GM19193 (cell line): ENCODE results near the gene DNAH17.

ENCODE experiments used
- POLR2A ChIP-seq: IDR thresholded peaks from 4 replicates; pipeline ENCODE4 v1.6.1; 2011; ENCODE audit not compliant: insufficient read depth, insufficient read length; ENCODE audit errors: extremely low read depth

DNAH17 gene

DNA sequence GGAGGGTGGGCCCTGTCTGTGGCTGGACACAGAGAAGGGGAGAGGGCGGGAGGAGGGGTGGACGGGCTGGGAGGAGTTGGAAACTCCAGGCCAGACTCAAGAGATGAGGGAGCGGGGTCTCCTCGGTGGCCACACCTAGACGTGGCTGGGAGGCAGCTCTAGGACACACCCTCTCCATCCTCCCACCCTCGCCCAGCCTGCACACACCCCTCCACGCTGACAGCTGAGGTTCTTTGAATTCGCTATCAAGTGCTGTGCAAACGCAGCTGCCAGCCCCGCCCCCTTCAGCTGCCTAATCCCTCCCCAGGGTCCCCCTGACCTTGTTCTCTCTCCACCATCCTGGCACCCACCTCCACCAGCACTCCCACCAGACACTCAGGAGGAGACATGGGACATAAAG is 48.7 kb downstream of the DNAH17 start:
- no peak for TF ChIP-seq POLR2A

DNA sequence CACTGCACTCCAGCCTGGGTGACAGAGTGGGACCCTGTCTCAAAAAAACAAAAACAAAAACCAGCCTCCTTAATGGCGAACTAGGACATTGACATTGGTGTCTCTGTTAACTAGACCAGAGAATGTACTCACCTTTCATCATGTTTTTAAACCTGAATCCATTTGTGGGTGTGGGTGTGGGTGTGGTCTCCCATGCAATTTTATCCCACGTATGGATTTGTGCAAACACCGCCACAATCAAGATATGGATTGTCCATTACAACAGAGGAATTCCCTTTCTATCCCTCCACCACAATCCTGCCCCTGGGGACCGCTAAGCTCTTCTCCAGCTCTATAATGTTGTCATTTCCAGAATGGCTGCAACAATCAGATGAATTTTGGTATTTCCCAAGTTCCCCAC is 49.9 kb downstream of the DNAH17 start:
- TF ChIP-seq POLR2A = no peak

GRCh38 chr17:78526231-78527025 is 50.8 kb downstream of the DNAH17 start:
- TF ChIP-seq POLR2A = no peak

DNA sequence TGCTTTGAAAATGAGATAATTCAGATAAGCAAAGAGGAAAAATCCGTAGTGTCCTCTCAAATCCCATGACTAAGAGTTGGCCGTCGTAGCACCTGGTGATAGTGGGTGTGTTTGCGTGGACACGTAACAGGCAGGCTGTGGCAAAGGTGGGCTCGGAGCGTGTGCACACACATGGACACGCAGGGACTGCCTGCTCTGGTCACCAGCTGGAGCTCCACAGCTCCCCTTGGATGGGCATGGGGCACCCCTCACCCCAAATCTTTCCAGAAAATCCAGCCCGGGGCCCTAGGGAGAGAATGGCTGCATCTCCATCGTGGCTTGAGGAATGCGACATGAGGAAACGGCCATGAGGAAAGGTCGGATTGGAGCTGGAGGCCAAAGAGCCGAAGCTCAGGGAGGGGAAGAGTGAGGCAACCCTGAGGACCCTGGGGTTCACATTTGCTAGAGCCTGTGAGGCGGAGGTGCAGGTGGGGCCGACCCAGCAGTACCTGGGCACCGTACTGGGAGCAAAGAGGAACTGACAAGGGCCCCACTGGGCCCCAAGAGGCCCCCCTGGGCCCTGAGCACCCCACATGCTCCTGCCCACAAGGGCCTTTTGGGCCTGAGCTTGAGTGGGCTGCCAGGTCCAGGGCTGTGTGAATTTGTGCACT is 51.6 kb downstream of the DNAH17 start:
- no peak for TF ChIP-seq POLR2A

DNA sequence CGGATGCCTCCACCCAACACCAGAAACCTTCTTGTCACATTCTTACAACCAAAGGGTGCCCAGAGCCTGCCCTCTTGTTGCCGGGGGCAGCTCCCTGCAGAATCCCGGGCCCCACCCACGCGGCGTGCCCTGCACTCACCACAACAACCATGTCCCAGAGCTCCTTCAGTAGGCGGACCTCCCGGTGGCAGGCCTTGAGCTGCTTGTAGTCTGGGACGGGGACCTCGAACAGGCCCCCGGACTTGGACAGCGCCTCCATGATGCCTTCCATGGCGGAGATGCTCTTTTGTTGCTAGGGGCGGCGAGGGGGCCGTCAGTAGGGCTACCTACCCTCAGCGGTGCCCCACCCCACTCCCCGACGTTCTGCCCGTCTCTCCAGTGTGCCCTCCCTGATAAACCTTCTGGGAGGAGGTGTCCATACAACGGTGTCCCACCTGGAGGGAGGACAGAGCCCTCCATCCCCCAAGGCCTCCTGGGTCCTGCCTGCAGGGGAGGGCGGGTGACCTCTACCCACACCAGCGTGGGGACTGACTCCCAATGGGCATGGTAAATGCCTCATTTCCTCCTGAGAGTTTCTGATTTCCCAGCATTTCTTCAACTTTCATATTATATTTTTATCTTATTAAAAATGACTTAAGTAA is 52.2 kb downstream of the DNAH17 start:
- no peak for TF ChIP-seq POLR2A

- no peak for TF ChIP-seq POLR2A
Observed at GRCh38 chr17:78523934-78524655, 53.1 kb downstream of the DNAH17 start.

- no peak for TF ChIP-seq POLR2A
Observed at GRCh38 chr17:78522031-78522809, 55.0 kb downstream of the DNAH17 start.

DNA sequence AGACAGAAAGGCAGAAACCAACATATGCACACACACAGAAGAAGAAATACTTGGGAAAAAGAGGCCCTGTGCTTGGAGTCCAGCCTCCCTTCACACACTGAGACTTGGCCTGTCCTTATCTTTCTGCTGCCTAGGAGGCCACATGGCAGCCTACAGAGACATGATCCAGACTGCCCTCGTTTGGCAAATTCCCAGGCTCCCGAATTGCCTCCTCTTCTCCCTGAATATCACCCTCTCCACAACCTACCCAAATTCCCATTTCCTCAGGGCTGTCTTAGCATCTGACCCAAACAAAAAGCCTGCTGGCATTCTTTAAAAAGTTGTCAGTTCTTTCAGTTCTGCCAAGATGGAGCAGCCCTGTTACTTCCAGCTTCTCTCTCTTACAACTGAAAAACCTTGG is 59.8 kb downstream of the DNAH17 start:
- TF ChIP-seq POLR2A = no peak

DNA sequence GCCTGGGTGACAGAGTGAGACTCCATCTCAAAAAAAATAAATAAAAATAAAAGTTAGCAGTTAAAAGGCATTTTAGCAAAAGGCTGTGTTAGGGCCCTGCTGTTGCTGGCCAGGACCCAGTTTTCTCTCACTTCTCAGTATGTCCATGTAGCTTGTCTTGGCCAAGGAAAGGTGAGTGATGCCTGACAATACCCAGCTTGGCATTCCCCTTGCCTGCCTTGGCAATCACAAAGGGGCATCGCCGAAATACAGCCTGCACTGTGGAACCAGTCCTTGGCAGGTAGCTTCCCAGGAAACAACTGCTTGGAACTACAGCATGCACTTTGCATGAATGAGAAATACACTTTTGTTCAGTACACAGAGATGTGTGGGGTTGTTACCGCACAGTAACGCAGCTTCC is 61.7 kb downstream of the DNAH17 start:
- no peak for TF ChIP-seq POLR2A

DNA sequence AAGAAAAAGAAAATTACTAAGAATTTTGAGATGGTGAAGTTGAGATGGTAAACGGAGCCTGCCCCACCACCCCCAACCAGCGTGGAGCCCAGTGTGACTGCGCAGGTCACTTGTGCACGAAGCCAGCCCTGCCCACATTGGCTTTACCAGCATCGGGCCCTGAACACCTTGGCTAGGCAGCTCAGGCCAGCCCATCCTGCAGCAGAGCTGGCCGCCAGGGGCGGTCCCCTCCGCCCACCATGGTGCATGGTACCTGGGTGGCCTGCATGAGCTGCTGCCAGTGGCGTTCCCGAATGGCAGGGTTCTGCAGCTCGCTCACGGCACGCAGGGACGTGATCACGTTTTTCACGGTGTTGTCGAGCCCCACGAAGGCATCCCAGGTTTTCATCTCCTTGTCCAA is 62.7 kb downstream of the DNAH17 start:
- TF ChIP-seq POLR2A = no peak

DNA sequence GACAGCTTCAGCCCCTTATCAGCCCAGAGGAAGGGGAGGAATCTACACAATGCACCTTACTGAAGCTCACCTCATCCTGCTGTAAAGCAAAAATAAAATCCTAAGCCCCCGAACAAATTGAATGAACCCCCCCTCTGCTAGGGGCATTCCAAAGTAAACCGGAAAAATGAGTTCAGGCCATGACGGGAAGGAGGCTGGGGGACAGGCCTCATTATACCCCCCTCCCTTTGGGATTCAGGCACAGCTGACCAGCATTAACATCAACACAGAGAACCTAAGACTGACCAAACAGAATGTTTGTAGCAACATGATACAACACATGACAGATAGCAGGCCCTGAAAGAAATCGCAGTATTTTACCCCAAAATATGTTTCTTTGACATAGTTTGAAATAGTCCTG is 64.2 kb downstream of the DNAH17 start:
- no peak for TF ChIP-seq POLR2A

DNA sequence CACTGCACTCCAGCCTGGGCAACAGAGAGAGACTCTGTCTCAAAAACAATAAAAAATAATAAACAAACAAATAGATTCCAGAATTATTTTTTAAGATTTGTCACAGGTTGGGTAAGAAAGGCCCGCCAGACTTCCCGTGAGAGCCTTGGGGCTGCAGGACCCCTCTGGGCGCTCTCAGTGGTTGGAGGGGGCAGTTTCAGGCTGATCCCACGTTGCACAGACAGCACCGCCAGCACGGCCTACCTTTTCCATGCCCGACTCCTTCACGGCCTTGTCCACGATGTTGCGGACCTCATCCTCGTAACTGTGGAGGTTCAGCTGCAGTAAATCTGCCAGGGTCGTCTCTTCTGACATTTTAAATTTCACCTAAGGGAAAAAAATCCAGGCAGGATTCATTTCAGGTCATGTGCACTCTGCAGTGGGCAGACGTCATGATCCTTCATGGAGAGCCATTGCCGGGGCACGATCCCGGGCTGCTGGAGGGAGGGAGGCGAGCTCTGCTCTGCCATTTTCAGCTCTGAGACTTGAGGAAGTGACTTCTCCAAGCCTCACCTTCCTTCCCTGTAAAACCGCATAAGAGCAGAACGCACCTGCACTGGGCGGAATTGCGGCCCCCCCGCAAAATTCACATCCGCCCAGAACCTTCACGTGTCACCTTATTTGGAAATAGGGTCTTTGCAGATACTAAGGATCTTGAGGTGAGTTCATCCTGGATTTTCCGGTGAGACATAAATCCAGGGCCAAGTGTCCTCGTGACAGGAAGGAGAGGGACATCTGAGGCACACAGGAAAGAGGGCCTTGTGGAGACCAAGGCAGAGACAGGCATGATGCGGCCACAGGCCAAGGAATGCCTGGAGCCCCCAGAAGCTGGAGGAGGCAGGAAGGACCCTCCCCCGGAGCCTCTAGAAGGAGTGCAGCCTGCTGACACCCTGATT is 66.8 kb downstream of the DNAH17 start:
- TF ChIP-seq POLR2A = no peak

DNA sequence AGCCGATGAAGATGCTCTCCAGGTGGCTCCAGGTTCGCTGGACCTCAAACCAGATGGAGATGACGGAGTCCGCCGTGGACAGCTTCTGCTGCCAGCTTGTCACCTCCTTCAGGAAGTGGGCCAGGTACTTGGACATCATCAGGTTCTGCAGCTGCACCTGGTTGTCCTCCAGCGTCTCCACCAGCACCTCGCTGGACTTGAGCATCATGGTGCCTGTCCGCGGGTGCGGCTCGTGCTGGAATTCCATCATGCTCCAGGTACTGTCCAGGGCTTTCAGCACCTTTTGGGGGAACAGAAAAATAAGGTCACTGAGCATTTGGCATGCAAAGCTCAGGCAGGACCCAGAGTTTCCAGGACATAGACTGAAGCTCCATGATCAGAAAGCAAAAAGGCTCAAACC is 69.7 kb downstream of the DNAH17 start:
- no peak for TF ChIP-seq POLR2A
